ENCODE measurements around the gene TNS1.
A peak's percentile ranks its signal among the peaks of the same experiment; 100 is the strongest.

Gene TNS1

GRCh38 chr2:217904614-217904965, 98.2 kb downstream of the TNS1 start:
- no peaks in the 10 kb centered on the region for H3K36me3 ChIP-seq (ENCODE audit: control insufficient read depth, insufficient read depth, low read length)
- no peak overlapping the region for H2AFZ ChIP-seq
- H3K27me3 ChIP-seq (ENCODE audit: control insufficient read depth, insufficient read depth, low read length), result no peaks in the 10 kb centered on the region
- peaks cover 11% of the 10 kb centered on the region for H3K4me1 ChIP-seq
- no peak overlapping the region for H3K4me2 ChIP-seq (ENCODE audit: low read length)
- H3K27ac ChIP-seq, result peak overlapping the region; percentile 58
- TF ChIP-seq CTCF (IDR thresholded peaks at IDR 0.05), result no peak
- H3K4me3 ChIP-seq (ENCODE audit: low read depth, low read length), result no peak overlapping the region
- no peaks in the 10 kb centered on the region for H3K9me3 ChIP-seq (ENCODE audit: control insufficient read depth, low read length)
- no peak overlapping the region for H3K9ac ChIP-seq
- peaks cover 6% of the 10 kb centered on the region for H3K79me2 ChIP-seq

GRCh38 chr2:217903859-217904613, 98.8 kb downstream of the TNS1 start:
- TF ChIP-seq CTCF (IDR thresholded peaks at IDR 0.05), result no peak
- H3K9ac ChIP-seq, result no peak overlapping the region
- H3K9me3 ChIP-seq (ENCODE audit: control insufficient read depth, low read length), result no peaks in the 10 kb centered on the region
- H3K79me2 ChIP-seq, result peaks cover 3% of the 10 kb centered on the region
- no peak overlapping the region for H3K4me2 ChIP-seq (ENCODE audit: low read length)
- H3K4me1 ChIP-seq, result peaks cover 11% of the 10 kb centered on the region
- no peak overlapping the region for H2AFZ ChIP-seq
- H3K4me3 ChIP-seq (ENCODE audit: low read depth, low read length), result no peak overlapping the region
- H3K27ac ChIP-seq, result peak overlapping the region; percentile 58
- H3K27me3 ChIP-seq (ENCODE audit: control insufficient read depth, insufficient read depth, low read length), result no peaks in the 10 kb centered on the region
- H3K36me3 ChIP-seq (ENCODE audit: control insufficient read depth, insufficient read depth, low read length), result no peaks in the 10 kb centered on the region

GRCh38 chr2:217903142-217903858, 99.5 kb downstream of the TNS1 start:
- Histone ChIP-seq H2AFZ (no peak overlapping the region), H3K4me3 (ENCODE audit: low read depth, low read length) (no peak overlapping the region), H3K4me1 (peaks cover 11% of the 10 kb centered on the region), H3K4me2 (ENCODE audit: low read length) (no peak overlapping the region), H3K79me2 (peaks cover 3% of the 10 kb centered on the region), H3K27me3 (ENCODE audit: control insufficient read depth, insufficient read depth, low read length) (no peaks in the 10 kb centered on the region), H3K9me3 (ENCODE audit: control insufficient read depth, low read length) (no peaks in the 10 kb centered on the region), H3K9ac (no peak overlapping the region), H3K36me3 (ENCODE audit: control insufficient read depth, insufficient read depth, low read length) (no peaks in the 10 kb centered on the region), H3K27ac (peak overlapping the region; percentile 58)
- no peak for TF ChIP-seq CTCF (IDR thresholded peaks at IDR 0.05)

GRCh38 chr2:217902379-217903141, 100.2 kb downstream of the TNS1 start:
- Histone ChIP-seq H3K9ac (no peak overlapping the region), H3K79me2 (peaks cover 3% of the 10 kb centered on the region), H3K27ac (peak overlapping the region; percentile 58), H3K4me1 (peaks cover 11% of the 10 kb centered on the region), H3K4me2 (ENCODE audit: low read length) (no peak overlapping the region), H2AFZ (no peak overlapping the region), H3K4me3 (ENCODE audit: low read depth, low read length) (no peak overlapping the region), H3K9me3 (ENCODE audit: control insufficient read depth, low read length) (no peaks in the 10 kb centered on the region), H3K36me3 (ENCODE audit: control insufficient read depth, insufficient read depth, low read length) (no peaks in the 10 kb centered on the region), H3K27me3 (ENCODE audit: control insufficient read depth, insufficient read depth, low read length) (no peaks in the 10 kb centered on the region)
- TF ChIP-seq CTCF (IDR thresholded peaks at IDR 0.05), result no peak
